Lower leg skin (tissue), 3 donors: ENCODE measurements around the gene OR4N2.

Experiments used
- CTCF ChIP-seq, 3 donors: fragments of 450-650 bp; IDR thresholded peaks; one replicate each; pipeline ENCODE4 v1.5.1; 2016; ENCODE audit warnings: antibody characterized with exemption in 3 of 3, mild to moderate bottlenecking in 3 of 3, moderate library complexity in 2 of 3
- POLR2A ChIP-seq, 2 donors: fragments of 450-650 bp; IDR thresholded peaks; one replicate each; pipeline ENCODE4 v1.6.1; 2016 to 2017; ENCODE audit warnings: antibody characterized with exemption in 2 of 2, mild to moderate bottlenecking in 1 of 2, moderate library complexity in 1 of 2

DNA sequence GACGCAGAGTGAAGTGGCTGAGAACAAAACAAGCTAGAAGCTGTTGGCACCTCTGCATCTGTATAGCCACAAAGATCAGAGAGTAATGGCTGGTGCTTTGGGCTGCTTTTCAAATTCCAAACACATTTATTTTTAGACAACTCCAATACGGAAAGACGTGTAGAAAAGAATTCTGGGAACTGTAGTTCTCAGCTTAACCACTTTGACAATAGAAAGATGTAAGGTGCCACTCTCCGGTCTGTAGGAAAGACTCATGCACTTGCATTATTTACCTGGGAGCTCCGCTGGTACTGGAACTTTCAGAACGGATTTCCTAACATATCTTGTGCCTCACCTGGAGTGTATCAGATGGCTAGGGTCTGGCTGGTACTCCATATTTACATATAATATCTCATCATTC, 69.6 kb downstream of the OR4N2 start:
- TF ChIP-seq CTCF (IDR thresholded peaks at IDR 0.05), result no peak
- TF ChIP-seq POLR2A (IDR thresholded peaks at IDR 0.05), result no peak
